Esophagus (tissue), 2 donors: Measurements from ENCODE around the gene CMTM4. TPM values are rescaled to one million over a fixed set of nuclear protein-coding genes. Genes with fewer than 3 reads are reported as not detected.
"Not testable (repeated sequence)": the region's sequence is repeated elsewhere in the genome, so short reads cannot be mapped to it uniquely, and the experiment has no call there.

Experiments
- H3K27ac ChIP-seq, 2 donors: one replicate each; pipeline ENCODE4 v1.5.1; 2013; ENCODE audit warnings: low read depth in 2 of 2, mild to moderate bottlenecking in 2 of 2, inconsistent platforms in 1 of 2, low read length in 1 of 2, moderate library complexity in 1 of 2
- H3K27me3 ChIP-seq, 2 donors: one replicate each; pipeline ENCODE4 v1.6.1; 2013; ENCODE audit warnings: low read length in 2 of 2, control low read depth in 1 of 2, mild to moderate bottlenecking in 1 of 2; ENCODE audit not compliant: insufficient read depth in 2 of 2, control insufficient read depth in 1 of 2
- H3K36me3 ChIP-seq, 2 donors: one replicate each; pipeline ENCODE4 v1.6.1; 2013; ENCODE audit warnings: low read length in 1 of 2; ENCODE audit not compliant: control insufficient read depth in 2 of 2, insufficient read depth in 2 of 2
- H3K4me1 ChIP-seq, 2 donors: one replicate each; pipeline ENCODE4 v1.6.1; 2013; ENCODE audit warnings: low read length in 1 of 2; ENCODE audit not compliant: control insufficient read depth in 2 of 2, insufficient read depth in 2 of 2
- H3K4me3 ChIP-seq, 2 donors: one replicate each; pipeline ENCODE4 v1.5.1; 2013; ENCODE audit warnings: low read length in 2 of 2, mild to moderate bottlenecking in 2 of 2, low read depth in 1 of 2, moderate library complexity in 1 of 2
- H3K9me3 ChIP-seq, 2 donors: one replicate each; pipeline ENCODE4 v1.6.1; 2013; ENCODE audit warnings: mild to moderate bottlenecking in 2 of 2, low read depth in 1 of 2, low read length in 1 of 2, moderate library complexity in 1 of 2; ENCODE audit not compliant: control insufficient read depth in 2 of 2, insufficient read depth in 1 of 2
- WGBS, 2 donors: extraction: QIAGEN DNeasy Blood & Tissue Kit; methylation state at CpG; one replicate each; pipeline ENCODE4 v1.1.7; 2013; 5-methylcytosine and 5-hydroxymethylcytosine counted together
- polyA plus RNA-seq, 2 donors: library from polyadenylated mRNA; stranded (reverse); fragments of 200-250 nt; gene quantifications; one replicate each; pipeline ENCODE4 v1.2.3, GENCODE V29; 2013
- donor health status: healthy with polysubstance abuse.
- donor health status: Bipolar disorder and iron deficiency.

CMTM4 gene
- polyA plus RNA-seq, 2 donors, result 5.1 to 7.3 TPM

- no peaks in the 10 kb centered on the region for H3K27me3 ChIP-seq
- H3K4me1 ChIP-seq, result peaks cover 0 to 5% of the 10 kb centered on the region in 2 donors
- no peaks in the 10 kb centered on the region for H3K9me3 ChIP-seq
- no peaks in the 10 kb centered on the region for H3K36me3 ChIP-seq
- 94 to 95% methylated on average over 4 of the region's 4 CpGs for WGBS, 2 donors
- no peak overlapping the region for H3K4me3 ChIP-seq
- no peak overlapping the region for H3K27ac ChIP-seq
These were observed 3.4 kb downstream of the CMTM4 start for GRCh38 chr16:66693149-66693548.

GRCh38 chr16:66692341-66692740 is 4.2 kb downstream of the CMTM4 start:
- WGBS, 2 donors, result 61 to 67% methylated on average over 6 of the region's 6 CpGs
- Histone ChIP-seq H3K4me1 (peaks cover 0 to 5% of the 10 kb centered on the region in 2 donors), H3K9me3 (no peaks in the 10 kb centered on the region), H3K36me3 (no peaks in the 10 kb centered on the region), H3K27me3 (no peaks in the 10 kb centered on the region), H3K4me3 (no peak overlapping the region), H3K27ac (no peak overlapping the region)

GRCh38 chr16:66691234-66691633 is 5.3 kb downstream of the CMTM4 start:
- no peak overlapping the region for H3K27ac ChIP-seq
- H3K36me3 ChIP-seq, result no peaks in the 10 kb centered on the region
- H3K27me3 ChIP-seq, result no peaks in the 10 kb centered on the region
- no peak overlapping the region for H3K4me3 ChIP-seq
- 60 to 64% methylated on average over 6 of the region's 6 CpGs for WGBS, 2 donors
- H3K4me1 ChIP-seq, result peaks cover 0 to 5% of the 10 kb centered on the region in 2 donors
- no peaks in the 10 kb centered on the region for H3K9me3 ChIP-seq

- no peak overlapping the region for H3K27ac ChIP-seq
- no peaks in the 10 kb centered on the region for H3K4me1 ChIP-seq
These were observed 6.3 kb downstream of the CMTM4 start for GRCh38 chr16:66690106-66690847.

GRCh38 chr16:66689282-66689681 is 7.3 kb downstream of the CMTM4 start:
- 88 to 90% methylated on average over 6 of the region's 6 CpGs for WGBS, 2 donors
- H3K4me3 ChIP-seq, result no peak overlapping the region
- H3K27me3 ChIP-seq, result no peaks in the 10 kb centered on the region
- H3K36me3 ChIP-seq, result no peaks in the 10 kb centered on the region
- no peaks in the 10 kb centered on the region for H3K9me3 ChIP-seq
- no peak overlapping the region for H3K27ac ChIP-seq
- H3K4me1 ChIP-seq, result no peaks in the 10 kb centered on the region

More at GRCh38 chr16:66690106-66690847, 6.3 kb downstream of the CMTM4 start:
- no peaks in the 10 kb centered on the region for H3K36me3 ChIP-seq
- H3K27me3 ChIP-seq, result no peaks in the 10 kb centered on the region
- WGBS, 2 donors, result 72 to 75% methylated on average over 7 of the region's 7 CpGs
- no peak overlapping the region for H3K4me3 ChIP-seq
- H3K9me3 ChIP-seq, result no peaks in the 10 kb centered on the region

GRCh38 chr16:66687906-66688625 is 8.5 kb downstream of the CMTM4 start:
- H3K27ac ChIP-seq, result no peak overlapping the region
- no peaks in the 10 kb centered on the region for H3K36me3 ChIP-seq
- H3K27me3 ChIP-seq, result no peaks in the 10 kb centered on the region
- H3K4me3 ChIP-seq, result no peak overlapping the region
- H3K9me3 ChIP-seq, result no peaks in the 10 kb centered on the region
- H3K4me1 ChIP-seq, result no peaks in the 10 kb centered on the region
- WGBS, 2 donors, result 86 to 92% methylated on average over 9 of the region's 9 CpGs

DNA sequence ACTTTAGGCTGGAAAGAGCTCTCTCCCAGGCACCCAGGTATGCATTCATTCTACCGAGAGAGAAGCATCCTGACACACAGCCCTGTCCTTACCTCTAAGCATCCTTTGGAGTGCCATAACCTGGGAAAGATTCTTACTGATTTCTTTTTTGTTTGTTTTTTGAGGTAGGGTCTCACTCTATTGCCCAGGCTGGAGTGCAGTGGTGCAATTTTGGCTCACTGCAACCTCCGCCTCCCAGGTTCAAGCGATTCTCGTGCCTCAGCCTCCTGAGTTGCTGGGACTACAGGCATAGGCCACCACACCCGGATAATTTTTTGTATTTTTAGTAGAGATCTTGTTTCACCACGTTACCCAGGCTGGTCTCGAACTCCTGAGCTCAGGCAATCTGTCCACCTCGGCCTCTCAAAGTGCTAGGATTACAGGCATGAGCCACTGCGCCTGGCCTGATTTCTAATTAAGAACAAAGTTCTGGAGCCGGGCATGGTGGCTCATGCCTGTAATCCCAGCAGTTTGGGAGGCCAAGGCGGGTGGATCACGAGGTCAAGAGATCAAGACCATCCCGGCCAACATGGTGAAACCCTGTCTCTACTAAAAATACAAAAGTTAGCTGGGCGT is 10.9 kb downstream of the CMTM4 start:
- H3K4me1 ChIP-seq, H3K36me3 ChIP-seq, H3K27ac ChIP-seq, H3K27me3 ChIP-seq, H3K9me3 ChIP-seq, H3K4me3 ChIP-seq: not testable (repeated sequence)
- WGBS, 2 donors, result 92 to 93% methylated on average over 14 of the region's 14 CpGs

GRCh38 chr16:66682271-66682670 is 14.3 kb downstream of the CMTM4 start:
- Histone ChIP-seq H3K36me3 (no peaks in the 10 kb centered on the region), H3K4me1 (peaks cover 0 to 3% of the 10 kb centered on the region in 2 donors), H3K9me3 (no peaks in the 10 kb centered on the region), H3K27me3 (no peaks in the 10 kb centered on the region), H3K27ac (no peak overlapping the region), H3K4me3 (no peak overlapping the region)
- WGBS, 2 donors, result 87 to 88% methylated on average over 1 of the region's 1 CpG

GRCh38 chr16:66681676-66682075 is 14.9 kb downstream of the CMTM4 start:
- peaks cover 0 to 3% of the 10 kb centered on the region in 2 donors for H3K4me1 ChIP-seq
- WGBS, 2 donors, result 87 to 90% methylated on average over 4 of the region's 4 CpGs
- no peaks in the 10 kb centered on the region for H3K36me3 ChIP-seq

More at GRCh38 chr16:66681676-66682075, 14.9 kb downstream of the CMTM4 start:
- Histone ChIP-seq H3K27ac (no peak overlapping the region), H3K9me3 (no peaks in the 10 kb centered on the region), H3K27me3 (no peaks in the 10 kb centered on the region), H3K4me3 (no peak overlapping the region)
